GM06990 (cell line): ENCODE measurements around the gene OVOL2.
"Not testable (repeated sequence)": the region's sequence is repeated elsewhere in the genome, so short reads cannot be mapped to it uniquely, and the experiment has no call there.

ENCODE experiments used
- DNase-seq: peaks from one replicate; pipeline ENCODE4 v3.0.0-alpha.2; 2011; ENCODE audit not compliant: insufficient read length; ENCODE audit errors: extremely low read depth
- H3K27me3 ChIP-seq: replicated peaks from 2 replicates; pipeline ENCODE4 v1.6.0; 2011; ENCODE audit warnings: low read length; ENCODE audit not compliant: control insufficient read depth, insufficient read depth
- H3K36me3 ChIP-seq: 2 replicates; pipeline ENCODE4 v1.5.1; 2011; ENCODE audit warnings: low read length; ENCODE audit not compliant: control insufficient read depth, insufficient read depth
- H3K4me3 ChIP-seq: replicated peaks from 2 replicates; pipeline ENCODE4 v1.5.1; 2011; ENCODE audit warnings: low read depth, mild to moderate bottlenecking, control low read depth, low read length
- TF ChIP-seq, protein P1 (sequence below): IDR thresholded peaks from 2 replicates; pipeline ENCODE4 v1.5.1; 2011; ENCODE audit warnings: low read length, control low read depth, mild to moderate bottlenecking, inconsistent platforms; ENCODE audit not compliant: insufficient read depth, poor library complexity, severe bottlenecking

The OVOL2 gene

DNA sequence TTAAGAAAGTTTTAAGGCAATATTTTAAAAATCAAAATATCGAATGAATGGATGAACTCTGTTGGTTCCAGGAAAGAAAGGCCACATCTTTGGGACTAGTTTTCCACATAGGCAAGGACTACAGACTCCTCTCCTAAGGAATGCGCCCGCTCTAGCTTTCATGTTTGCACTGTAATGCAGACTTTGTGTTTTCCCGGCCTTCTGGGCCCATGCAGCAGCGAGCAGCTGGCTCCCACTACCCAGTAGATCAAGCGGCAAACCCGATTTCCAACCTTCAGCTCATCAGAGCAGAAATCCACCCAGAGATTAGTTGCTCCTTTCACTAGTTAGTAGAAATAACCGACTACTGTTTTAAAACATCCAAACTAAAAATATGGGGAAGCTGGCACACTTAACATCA is 27.7 kb downstream of the OVOL2 start:
- H3K36me3 ChIP-seq: no peaks in the 10 kb centered on the region
- no peak for DNase-seq
- TF ChIP-seq, protein P1, sequence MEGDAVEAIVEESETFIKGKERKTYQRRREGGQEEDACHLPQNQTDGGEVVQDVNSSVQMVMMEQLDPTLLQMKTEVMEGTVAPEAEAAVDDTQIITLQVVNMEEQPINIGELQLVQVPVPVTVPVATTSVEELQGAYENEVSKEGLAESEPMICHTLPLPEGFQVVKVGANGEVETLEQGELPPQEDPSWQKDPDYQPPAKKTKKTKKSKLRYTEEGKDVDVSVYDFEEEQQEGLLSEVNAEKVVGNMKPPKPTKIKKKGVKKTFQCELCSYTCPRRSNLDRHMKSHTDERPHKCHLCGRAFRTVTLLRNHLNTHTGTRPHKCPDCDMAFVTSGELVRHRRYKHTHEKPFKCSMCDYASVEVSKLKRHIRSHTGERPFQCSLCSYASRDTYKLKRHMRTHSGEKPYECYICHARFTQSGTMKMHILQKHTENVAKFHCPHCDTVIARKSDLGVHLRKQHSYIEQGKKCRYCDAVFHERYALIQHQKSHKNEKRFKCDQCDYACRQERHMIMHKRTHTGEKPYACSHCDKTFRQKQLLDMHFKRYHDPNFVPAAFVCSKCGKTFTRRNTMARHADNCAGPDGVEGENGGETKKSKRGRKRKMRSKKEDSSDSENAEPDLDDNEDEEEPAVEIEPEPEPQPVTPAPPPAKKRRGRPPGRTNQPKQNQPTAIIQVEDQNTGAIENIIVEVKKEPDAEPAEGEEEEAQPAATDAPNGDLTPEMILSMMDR: no peak
- no peak overlapping the region for H3K4me3 ChIP-seq
- H3K27me3 ChIP-seq: no peaks in the 10 kb centered on the region; the same call in none of the 2 replicates

DNA sequence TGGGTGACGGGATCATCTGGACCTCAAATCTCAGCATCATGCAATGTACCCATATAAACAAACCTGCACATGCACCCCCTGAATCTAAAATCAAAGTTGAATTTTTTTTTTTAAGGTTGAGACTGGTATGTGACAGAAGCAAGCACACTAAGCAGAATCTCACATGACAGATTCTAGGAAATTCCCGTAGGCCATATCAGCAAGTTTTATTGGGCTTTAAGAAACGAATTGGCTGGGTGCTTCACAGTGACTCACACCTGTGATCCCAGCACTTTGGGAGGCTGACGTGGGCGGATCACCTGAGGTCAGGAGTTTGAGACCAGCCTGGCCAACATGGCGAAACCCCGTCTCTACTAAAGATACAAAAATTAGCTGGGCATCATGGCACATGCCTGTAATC is 30.7 kb downstream of the OVOL2 start:
- not testable (repeated sequence) for H3K4me3 ChIP-seq, DNase-seq, H3K27me3 ChIP-seq, H3K36me3 ChIP-seq

DNA sequence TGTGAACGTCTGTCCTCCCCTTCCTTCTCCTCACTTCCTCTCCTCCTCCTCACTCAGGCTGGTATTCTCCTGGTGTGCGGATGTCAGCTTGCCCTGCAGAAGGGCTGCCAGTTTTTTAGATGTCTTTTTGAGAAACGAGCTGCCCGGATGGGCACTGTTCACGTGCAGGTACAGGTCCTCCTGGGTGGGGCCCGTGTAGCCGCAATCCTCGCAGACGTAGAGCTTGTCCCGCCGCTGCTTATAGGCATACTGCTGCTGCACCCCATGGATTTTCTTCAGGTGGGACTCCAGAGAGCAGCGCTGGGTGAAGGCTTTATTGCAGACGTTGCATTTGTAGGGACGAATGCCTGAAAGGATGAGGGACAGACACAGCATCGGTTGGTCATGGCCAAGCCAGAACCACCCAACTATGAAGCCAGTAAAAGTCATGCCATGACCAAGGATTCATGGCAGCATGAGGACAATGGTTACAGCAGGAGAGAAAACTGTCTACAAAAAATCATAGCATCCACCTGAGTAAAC is 33.0 kb downstream of the OVOL2 start:
- no peak for DNase-seq
- TF ChIP-seq, protein P1: no peak

DNA sequence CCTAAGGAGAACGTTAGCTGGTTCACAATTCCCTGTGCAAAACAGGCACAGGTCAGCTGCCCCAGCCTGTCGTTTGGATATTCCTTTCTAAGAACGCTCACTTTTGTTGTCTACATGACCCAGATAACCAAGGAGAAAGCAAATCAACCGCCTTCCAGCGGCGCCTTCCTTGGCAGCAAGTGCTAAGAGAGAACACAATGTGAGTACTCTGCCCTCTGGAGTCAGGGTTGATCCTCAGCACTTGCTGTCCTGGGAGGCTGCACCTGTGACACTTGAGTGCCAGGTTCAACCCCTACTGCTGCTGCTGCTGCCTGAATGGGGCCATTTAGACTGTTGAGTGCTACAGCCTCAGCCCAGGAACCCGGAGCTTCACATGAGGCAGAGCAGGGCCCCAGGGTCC is 36.8 kb downstream of the OVOL2 start:
- Histone ChIP-seq H3K36me3 (no peaks in the 10 kb centered on the region), H3K4me3 (no peak overlapping the region), H3K27me3 (no peaks in the 10 kb centered on the region; the same call in 1 of the 2 replicates)
- TF ChIP-seq, protein P1: no peak
- no peak for DNase-seq

More for the DNA sequence above, 33.0 kb downstream of the OVOL2 start:
- Histone ChIP-seq H3K4me3 (no peak overlapping the region), H3K27me3 (no peaks in the 10 kb centered on the region; the same call in 1 of the 2 replicates), H3K36me3 (no peaks in the 10 kb centered on the region)

DNA sequence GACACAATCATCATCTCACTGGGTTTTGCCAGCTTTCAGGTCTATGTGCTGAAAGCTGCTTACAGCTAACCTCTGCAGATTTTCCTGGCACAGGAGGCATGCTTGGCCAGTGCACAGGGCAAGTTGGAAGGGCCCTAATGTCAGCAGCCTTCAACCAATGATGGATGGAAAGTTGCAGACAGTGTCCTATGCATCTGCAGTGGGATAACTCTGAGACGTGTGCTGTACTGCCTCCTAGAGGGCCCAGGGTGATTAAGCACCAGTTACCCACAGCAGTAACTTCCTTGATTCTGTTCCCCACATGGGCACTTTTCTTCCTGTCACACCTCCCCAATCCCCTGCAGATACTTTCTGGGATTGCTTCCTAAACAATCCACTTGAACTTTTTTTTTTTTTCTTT is 38.6 kb downstream of the OVOL2 start:
- TF ChIP-seq, protein P1: peak; percentile 72
- DNase-seq: no peak
- Histone ChIP-seq H3K36me3 (no peaks in the 10 kb centered on the region), H3K4me3 (no peak overlapping the region), H3K27me3 (no peaks in the 10 kb centered on the region; the same call in 1 of the 2 replicates)

DNA sequence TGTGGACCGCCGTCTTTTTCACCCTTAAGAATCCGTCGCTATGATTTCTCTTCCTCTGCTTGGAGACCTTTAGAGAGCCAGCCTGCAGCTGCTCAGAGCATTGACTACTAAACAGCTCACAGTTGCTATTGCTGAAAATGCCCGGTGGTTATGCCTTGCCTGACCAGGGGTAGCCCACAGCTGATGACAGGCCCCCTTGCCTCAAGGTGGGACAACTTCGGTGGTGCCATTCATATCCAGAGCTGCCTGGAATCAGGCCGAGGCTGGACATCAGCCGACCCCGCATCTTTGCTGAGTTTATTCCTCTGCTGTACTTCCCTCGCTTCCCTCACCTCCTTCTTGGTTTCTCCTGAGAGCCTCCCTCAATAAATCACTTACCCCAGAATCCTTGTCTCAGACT is 39.6 kb downstream of the OVOL2 start:
- no peak for DNase-seq

More for the DNA sequence above, 39.6 kb downstream of the OVOL2 start:
- Histone ChIP-seq H3K4me3 (no peak overlapping the region), H3K27me3 (no peaks in the 10 kb centered on the region), H3K36me3 (no peaks in the 10 kb centered on the region)
- TF ChIP-seq, protein P1: no peak
